Heart right ventricle (tissue), 16 donors: ENCODE data around the gene ABHD3. TPM values are rescaled to one million over a fixed set of nuclear protein-coding genes. Genes with fewer than 3 reads are reported as not detected.

Source experiments
- ATAC-seq, 8 donors: fragments of 200-7000 bp; cut with Tn5 transposase; one replicate each; pipeline ENCODE4 v1.9.1; 2020; ENCODE audit warnings: mild to moderate bottlenecking in 8 of 8, moderate library complexity in 8 of 8, moderate number of reproducible peaks in 1 of 8
- DNase-seq, 2 donors: peaks; one replicate each; pipeline ENCODE4 v3.0.0-alpha.2; 2020
- H3K27ac ChIP-seq, 10 donors: fragments of 200-600 bp; sonication (generic) in 2 of 10; one replicate each; pipeline versions ENCODE4 v1.5.0 to v1.8.0; 2020 to 2022; ENCODE audit warnings: mild to moderate bottlenecking in 3 of 10
- H3K27me3 ChIP-seq, 7 donors: fragments of 200-600 bp; one replicate each; pipeline ENCODE4 v1.8.0; 2021 to 2022; ENCODE audit warnings: mild to moderate bottlenecking in 2 of 7
- H3K36me3 ChIP-seq, 9 donors: fragments of 200-600 bp; sonication (generic) in 1 of 9; one replicate each; pipeline versions ENCODE4 v1.5.0 to v1.8.0; 2020 to 2022; ENCODE audit warnings: mild to moderate bottlenecking in 2 of 9
- H3K4me1 ChIP-seq, 9 donors: fragments of 200-600 bp; sonication (generic) in 1 of 9; one replicate each; pipeline versions ENCODE4 v1.5.0 to v1.8.0; 2020 to 2022; ENCODE audit warnings: mild to moderate bottlenecking in 4 of 9
- H3K4me3 ChIP-seq, 10 donors: fragments of 200-600 bp; sonication (generic) in 2 of 10; one replicate each; pipeline versions ENCODE4 v1.5.0 to v1.8.0; 2020 to 2022; ENCODE audit warnings: mild to moderate bottlenecking in 7 of 10, moderate library complexity in 2 of 10
- H3K9me3 ChIP-seq, 11 donors: fragments of 200-600 bp in 10 of 11; sonication (generic) in 2 of 11; one replicate each; pipeline versions ENCODE4 v1.5.0 to v1.8.0; 2013 to 2022; ENCODE audit warnings: mild to moderate bottlenecking in 2 of 11, control low read depth in 1 of 11, moderate library complexity in 1 of 11
- WGBS, 2 donors: extraction: QIAGEN DNeasy Blood & Tissue Kit; methylation state at CpG; one replicate each; pipeline ENCODE4 v1.1.7; 2013; ENCODE audit warnings: inconsistent platforms in 1 of 2; 5-methylcytosine and 5-hydroxymethylcytosine counted together
- intact Hi-C, 10 donors: fragments of 100-400 bp; cut with DNase I; formaldehyde crosslinking; loops; one replicate each; pipeline versions ENCODE4 v1.11.1 to v1.14.2; 2022
- polyA plus RNA-seq, 2 donors: library from polyadenylated mRNA; stranded (reverse); fragments of 200-250 nt; gene quantifications; one replicate each; pipeline ENCODE4 v1.2.3, GENCODE V29; 2013
- total RNA-seq, 10 donors: library from RNA; stranded (reverse); fragmentation: NEBNext Ultra II Directional in 3 of 10; extraction: Animal tissue kit (Norgen Biotek cat#: 25700) in 3 of 10; gene quantifications; one replicate each; pipeline versions ENCODE4 v1.2.1 to v1.2.4, GENCODE V29; 2021 to 2023
- TF ChIP-seq, protein P1 (sequence below), 9 donors: fragments of 200-600 bp; sonication (generic) in 2 of 9; IDR thresholded peaks; one replicate each; pipeline versions ENCODE4 v1.5.0 to v1.8.0; 2021 to 2022; ENCODE audit warnings: antibody characterized with exemption in 9 of 9, mild to moderate bottlenecking in 5 of 9, moderate library complexity in 1 of 9
- donor health status: Arrhythmogenic right ventricular cardiomyopathy.
- donor health status: ischemic (EF 13 %, LVEDD 7.1; RV severe dilation, severe dysfunction).
- donor health status: healthy with polysubstance abuse.
- donor health status: DM: no; HTN: yes; CAD: no.
- donor health status: DM: no; HTN: no; CAD: no.
- donor health status: ischemic (EF 25% LVEDD 6.9; RV normal size, moderate dysfunction).
- donor health status: ischemic (EF 25% LVEDD 5.7; RV mildly dilated, moderate dysfunction).
- donor health status: healthy.
- donor health status: DM: yes; HTN: yes; CAD: no.
- donor health status: Ischemic cardiomyopathy.
- donor health status: ischemic (EF 35%, LVEDD 5.7; RV mildly dilated, moderate dysfunction).
- donor health status: nonischemic (EF 11% LVEDD 7.7; RV severe dilation, severe dysfunction).
- donor health status: DM: yes; HTN: yes; CAD: no.
- donor health status: PGD.
- donor health status: ischemic (EF 29% LVEDD 5.4; RV normal size, mild dysfunction).
- donor health status: nonischemic (EF 23%, LVEDD 6.1; RV moderate dilation, normal function).

ABHD3 gene
- total and polyA plus RNA-seq, 12 donors: 2.2 to 28.2 (median 4.2) TPM

GRCh38 chr18:21672521-21673267 is 31.9 kb downstream of the ABHD3 start:
- Histone ChIP-seq H3K36me3 (peaks cover 0 to 20% (median 0%) of the 10 kb centered on the region in 9 donors), H3K4me1 (peaks cover 0 to 13% (median 0%) of the 10 kb centered on the region in 9 donors), H3K9me3 (no peaks in the 10 kb centered on the region), H3K27me3 (no peaks in the 10 kb centered on the region), H3K27ac (peak overlapping the region in 6 of 10 donors; percentile 0 to 57 (median 48)), H3K4me3 (no peak overlapping the region)
- intact Hi-C loops: loop anchor here in 1 of 10 donors (10.0 kb wide), 1 partner anchor 72 kb away; the partner anchor contains the start of gene MIB1
- 36 to 61% methylated on average over 3 of the region's 3 CpGs for WGBS, 2 donors
- ATAC-seq (peak; percentile 46 to 93 (median 84)), DNase-seq (peak; percentile 23 to 27)
- TF ChIP-seq, protein P1, sequence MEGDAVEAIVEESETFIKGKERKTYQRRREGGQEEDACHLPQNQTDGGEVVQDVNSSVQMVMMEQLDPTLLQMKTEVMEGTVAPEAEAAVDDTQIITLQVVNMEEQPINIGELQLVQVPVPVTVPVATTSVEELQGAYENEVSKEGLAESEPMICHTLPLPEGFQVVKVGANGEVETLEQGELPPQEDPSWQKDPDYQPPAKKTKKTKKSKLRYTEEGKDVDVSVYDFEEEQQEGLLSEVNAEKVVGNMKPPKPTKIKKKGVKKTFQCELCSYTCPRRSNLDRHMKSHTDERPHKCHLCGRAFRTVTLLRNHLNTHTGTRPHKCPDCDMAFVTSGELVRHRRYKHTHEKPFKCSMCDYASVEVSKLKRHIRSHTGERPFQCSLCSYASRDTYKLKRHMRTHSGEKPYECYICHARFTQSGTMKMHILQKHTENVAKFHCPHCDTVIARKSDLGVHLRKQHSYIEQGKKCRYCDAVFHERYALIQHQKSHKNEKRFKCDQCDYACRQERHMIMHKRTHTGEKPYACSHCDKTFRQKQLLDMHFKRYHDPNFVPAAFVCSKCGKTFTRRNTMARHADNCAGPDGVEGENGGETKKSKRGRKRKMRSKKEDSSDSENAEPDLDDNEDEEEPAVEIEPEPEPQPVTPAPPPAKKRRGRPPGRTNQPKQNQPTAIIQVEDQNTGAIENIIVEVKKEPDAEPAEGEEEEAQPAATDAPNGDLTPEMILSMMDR (IDR thresholded peaks at IDR 0.05): peak in 1 of 9 donors; percentile 10

DNA sequence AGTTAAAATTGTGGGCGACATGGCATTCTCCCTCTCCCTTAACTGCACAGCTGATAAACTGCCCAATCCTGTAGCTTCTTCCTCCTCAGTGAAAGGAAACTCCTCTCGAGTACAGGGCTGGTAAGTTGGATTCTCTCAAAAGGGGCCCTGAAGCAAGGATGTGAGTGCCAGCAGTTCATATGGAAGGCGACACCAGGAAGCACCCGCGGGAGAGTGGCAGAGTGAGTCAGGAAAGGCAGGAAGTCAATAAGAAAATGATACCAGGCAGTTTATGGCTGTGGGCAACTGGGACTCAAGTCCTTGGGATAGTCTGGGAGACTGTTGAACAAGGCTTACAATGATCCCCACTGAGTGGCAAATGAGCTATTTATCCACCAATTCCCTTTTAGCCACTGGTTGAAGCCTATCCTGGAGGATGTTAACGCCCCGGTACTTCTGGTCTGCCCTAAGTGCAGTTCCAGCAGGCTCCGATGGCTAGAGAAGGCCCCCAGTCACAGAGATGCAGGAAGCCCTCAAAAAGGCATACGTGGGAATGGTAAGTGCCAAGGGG is 34.8 kb downstream of the ABHD3 start:
- ATAC-seq (peak in 1 of 8 donors; percentile 24), DNase-seq (no peak)
- 86 to 88% methylated on average over 9 of the region's 9 CpGs for WGBS, 2 donors
- Histone ChIP-seq H3K9me3 (no peaks in the 10 kb centered on the region), H3K27me3 (no peaks in the 10 kb centered on the region), H3K4me3 (no peak overlapping the region), H3K27ac (no peak overlapping the region), H3K36me3 (peaks cover 0 to 16% (median 0%) of the 10 kb centered on the region in 9 donors), H3K4me1 (peaks cover 0 to 13% (median 0%) of the 10 kb centered on the region in 9 donors)
- TF ChIP-seq, protein P1 (IDR thresholded peaks at IDR 0.05): no peak
- intact Hi-C loops: loop anchor here in 1 of 10 donors (10.0 kb wide), 1 partner anchor 75 kb away; the partner anchor contains the start of gene MIB1

GRCh38 chr18:21664069-21664468 is 40.5 kb downstream of the ABHD3 start:
- peak overlapping the region in 2 of 10 donors; percentile 15 to 24 for H3K27ac ChIP-seq
- TF ChIP-seq, protein P1 (IDR thresholded peaks at IDR 0.05): no peak
- no peaks in the 10 kb centered on the region for H3K9me3 ChIP-seq
- H3K27me3 ChIP-seq: no peaks in the 10 kb centered on the region
- no peak for ATAC-seq
- WGBS, 2 donors: 89 to 93% methylated on average over 2 of the region's 2 CpGs
- no peak overlapping the region for H3K4me3 ChIP-seq
- peaks cover 0 to 26% (median 0%) of the 10 kb centered on the region in 9 donors for H3K36me3 ChIP-seq
- no peaks in the 10 kb centered on the region for H3K4me1 ChIP-seq
- no peak for DNase-seq
- intact Hi-C loops: no loop called here

DNA sequence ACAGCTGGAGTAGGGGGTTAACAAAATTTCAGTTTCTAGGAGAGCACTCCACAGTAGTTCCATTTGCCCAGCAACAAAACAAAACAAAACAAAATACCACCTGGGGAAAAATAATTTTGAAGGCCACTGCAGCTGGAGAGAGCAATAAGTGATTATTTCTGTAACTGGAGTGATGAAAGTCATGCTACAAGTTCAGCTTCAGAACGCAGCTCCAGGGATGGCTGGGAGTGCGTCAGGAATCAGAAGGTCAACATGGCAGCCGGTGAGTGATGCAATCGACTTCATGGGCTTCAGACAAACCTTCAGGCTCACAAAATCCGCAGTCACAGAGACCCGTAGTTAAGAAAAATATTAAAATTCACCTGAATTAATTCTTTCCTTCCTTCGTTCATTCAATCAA is 41.0 kb downstream of the ABHD3 start:
- DNase-seq (no peak), ATAC-seq (peak in 6 of 8 donors; percentile 33 to 91 (median 64))
- Histone ChIP-seq H3K9me3 (no peaks in the 10 kb centered on the region), H3K27me3 (no peaks in the 10 kb centered on the region), H3K36me3 (peaks cover 0 to 31% (median 0%) of the 10 kb centered on the region in 9 donors), H3K27ac (peak overlapping the region in 3 of 10 donors; percentile 15 to 42 (median 24)), H3K4me1 (no peaks in the 10 kb centered on the region), H3K4me3 (no peak overlapping the region)
- TF ChIP-seq, protein P1 (IDR thresholded peaks at IDR 0.05): no peak
- intact Hi-C loops: no loop called here
- 72% methylated on average over 7 of the region's 7 CpGs for WGBS, 2 donors
